HG03025 (cell line): ENCODE results near the gene PALLD.
"Not testable (repeated sequence)": the region's sequence is repeated elsewhere in the genome, so short reads cannot be mapped to it uniquely, and the experiment has no call there.

Source experiments
- ATAC-seq: cut with Tn5 transposase; IDR thresholded peaks from one replicate; pipeline ENCODE4 v1.9.1; 2021; ENCODE audit warnings: mild to moderate bottlenecking, moderate library complexity; ENCODE audit not compliant: unreplicated experiment, low FRiP score

The PALLD gene

DNA sequence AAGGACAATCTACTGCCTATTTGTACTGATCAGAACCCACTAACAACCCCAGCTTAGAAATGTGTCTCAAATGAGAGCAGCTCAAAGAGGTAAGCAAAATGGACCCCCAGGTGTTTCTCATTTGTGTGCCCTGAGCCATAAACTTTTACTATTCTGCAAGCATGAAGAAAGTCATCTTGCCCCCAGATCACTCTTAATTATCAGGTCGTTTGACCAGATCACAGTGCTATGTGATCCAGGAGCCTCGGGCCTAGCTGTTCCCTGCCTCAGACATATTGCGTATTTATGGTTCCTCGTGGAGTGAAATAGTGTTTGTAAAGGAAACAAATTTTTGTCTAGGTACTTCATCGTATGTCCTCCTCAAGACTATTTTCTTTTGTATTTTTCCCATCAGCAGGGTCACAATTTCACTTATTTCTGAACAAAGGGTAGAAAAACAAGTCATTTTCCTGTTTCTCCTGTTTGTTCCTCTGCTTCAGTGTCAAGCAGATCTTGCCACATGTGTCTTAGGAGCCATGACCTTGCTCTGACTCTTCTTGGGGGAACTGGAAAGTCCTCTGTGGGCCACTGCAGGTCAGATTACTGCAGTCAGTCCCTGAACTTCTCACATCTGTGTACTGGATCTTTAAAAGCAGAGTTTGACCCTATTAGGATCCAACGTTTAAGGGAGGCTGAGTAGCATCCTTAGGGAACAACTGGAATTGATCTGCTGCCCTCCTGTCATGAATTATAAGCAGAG is 194.9 kb downstream of the PALLD start:
- no peak for ATAC-seq

GRCh38 chr4:168693750-168694490 is 197.1 kb downstream of the PALLD start:
- no peak for ATAC-seq

DNA sequence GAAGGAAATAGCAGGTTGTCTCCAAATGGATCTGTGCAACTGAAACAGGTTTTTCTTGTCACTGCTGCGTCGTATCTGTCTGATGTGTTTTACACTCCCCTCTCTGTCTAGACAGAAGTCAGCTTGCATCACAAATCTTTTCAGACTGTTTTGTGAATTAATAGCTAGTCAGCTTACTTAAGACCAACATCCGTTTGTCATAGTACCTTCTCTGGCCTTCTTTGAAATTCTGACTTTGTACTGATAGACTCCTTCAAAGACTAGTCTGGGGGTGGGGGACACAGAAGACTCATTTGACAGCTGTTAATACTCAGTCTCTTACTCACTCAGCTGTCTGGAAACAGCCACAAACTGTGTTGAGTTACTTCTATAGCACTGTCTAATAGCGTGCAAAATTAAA is 197.8 kb downstream of the PALLD start:
- no peak for ATAC-seq

DNA sequence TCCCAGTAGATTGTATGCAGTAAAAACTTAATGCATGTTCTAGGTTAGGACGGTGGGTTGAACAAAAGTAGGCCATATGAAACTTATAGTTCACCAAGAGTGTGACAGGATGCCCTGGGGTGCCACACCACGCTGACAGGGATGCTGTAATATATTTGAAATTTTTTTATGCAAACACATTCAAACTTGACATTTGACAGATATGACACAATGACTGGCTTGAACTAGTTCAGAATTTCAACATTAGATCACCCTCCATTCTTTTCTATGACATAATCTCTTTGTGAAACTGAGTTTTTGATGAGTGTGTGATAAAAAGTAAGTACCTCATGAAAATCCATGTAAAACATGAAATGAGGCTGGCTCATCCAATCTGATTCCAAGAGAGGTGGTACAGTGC is 198.4 kb downstream of the PALLD start:
- ATAC-seq = no peak

DNA sequence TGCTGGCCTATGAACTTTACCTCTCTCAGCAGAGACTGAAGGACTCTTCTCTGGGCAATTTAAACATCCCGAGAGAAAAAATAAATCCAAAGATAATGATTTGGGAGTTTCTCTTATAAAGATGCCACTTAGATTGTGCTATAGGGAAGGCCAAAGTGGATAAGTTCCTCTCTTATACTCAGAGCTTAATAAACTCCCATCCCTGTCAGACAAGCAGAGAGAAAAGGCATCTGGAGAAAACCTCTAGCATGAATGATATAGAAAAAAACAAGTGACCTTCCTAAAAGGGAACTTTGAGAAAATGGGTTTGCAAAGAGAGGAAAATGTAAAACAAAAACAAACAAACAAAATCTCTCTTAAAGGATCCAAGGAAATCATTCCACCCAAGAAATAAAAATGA is 199.4 kb downstream of the PALLD start:
- no peak for ATAC-seq

DNA sequence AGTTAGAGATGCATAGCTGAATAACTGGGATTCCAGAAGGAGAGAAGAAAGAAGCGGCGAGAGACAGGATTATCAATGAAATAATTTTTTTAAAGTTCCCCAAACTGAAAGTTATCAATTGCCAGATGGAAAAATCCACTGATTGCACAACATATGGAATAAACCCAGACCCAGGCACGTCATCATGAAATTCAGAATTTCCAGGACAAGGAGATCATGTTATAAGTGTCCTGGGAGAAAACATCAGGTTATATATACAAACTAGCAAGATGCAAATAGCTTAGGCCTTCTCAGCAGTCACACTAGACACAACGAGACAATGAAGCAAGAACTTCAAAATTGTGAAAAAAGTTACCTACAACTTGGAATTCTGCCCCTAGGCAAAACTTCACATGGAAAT is 200.0 kb downstream of the PALLD start:
- no peak for ATAC-seq

- no peak for ATAC-seq
Measured at GRCh38 chr4:168699224-168699878, 202.5 kb downstream of the PALLD start.

- no peak for ATAC-seq
Measured at GRCh38 chr4:168701061-168701460, 204.2 kb downstream of the PALLD start.

DNA sequence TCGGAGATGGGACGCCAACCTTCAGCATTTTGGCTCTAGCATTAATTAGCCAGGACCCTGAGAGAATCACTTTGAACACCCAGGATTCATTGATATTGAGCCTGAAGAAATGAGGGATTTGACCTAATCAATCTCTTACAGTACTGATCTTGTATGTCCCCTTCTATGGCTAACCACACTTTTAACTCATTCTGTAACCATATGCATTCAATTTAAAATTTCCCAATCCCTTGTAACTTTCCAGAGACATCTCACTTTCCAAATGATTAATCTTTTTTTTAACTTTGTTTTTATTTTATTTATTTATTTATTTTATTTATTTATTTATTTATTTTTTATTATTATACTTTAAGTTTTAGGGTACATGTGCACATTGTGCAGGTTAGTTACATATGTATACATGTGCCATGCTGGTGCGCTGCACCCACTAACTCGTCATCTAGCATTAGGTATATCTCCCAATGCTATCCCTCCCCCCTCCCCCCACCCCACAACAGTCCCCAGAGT is 205.8 kb downstream of the PALLD start:
- not testable (repeated sequence) for ATAC-seq

GRCh38 chr4:168705121-168705520 is 208.3 kb downstream of the PALLD start:
- ATAC-seq = no peak

GRCh38 chr4:168707205-168707604 is 210.4 kb downstream of the PALLD start:
- no peak for ATAC-seq

- no peak for ATAC-seq
Measured at GRCh38 chr4:168708108-168708507, 211.3 kb downstream of the PALLD start.

DNA sequence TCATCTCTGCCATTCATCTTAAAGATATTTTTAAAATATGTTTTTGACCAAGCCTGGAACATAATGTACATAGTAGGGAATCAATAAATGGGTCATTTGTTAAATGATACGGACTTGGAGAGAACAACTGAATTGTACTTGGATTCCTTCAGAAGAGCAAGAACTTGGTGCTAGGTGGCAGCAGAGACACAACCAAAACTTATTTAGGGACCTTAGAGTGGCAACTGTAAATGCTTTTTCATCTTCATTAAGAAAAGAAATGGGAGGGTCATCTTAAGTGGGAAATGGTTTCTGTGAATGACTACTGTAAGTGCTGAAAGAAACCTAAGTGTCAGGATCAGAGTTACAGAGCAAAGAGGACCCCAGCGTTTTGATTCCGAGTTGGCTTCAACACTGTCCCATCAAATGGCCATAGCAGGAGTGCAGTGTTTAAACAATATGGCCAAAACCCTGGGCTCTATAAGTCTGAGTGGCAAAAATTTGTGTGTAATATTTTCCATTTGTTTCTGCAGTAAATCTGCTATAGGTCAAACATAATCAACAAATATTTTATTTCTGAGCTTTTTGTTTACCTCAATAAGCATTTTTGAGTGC is 213.6 kb downstream of the PALLD start:
- ATAC-seq = no peak

GRCh38 chr4:168711197-168712140 is 214.6 kb downstream of the PALLD start:
- ATAC-seq = no peak

DNA sequence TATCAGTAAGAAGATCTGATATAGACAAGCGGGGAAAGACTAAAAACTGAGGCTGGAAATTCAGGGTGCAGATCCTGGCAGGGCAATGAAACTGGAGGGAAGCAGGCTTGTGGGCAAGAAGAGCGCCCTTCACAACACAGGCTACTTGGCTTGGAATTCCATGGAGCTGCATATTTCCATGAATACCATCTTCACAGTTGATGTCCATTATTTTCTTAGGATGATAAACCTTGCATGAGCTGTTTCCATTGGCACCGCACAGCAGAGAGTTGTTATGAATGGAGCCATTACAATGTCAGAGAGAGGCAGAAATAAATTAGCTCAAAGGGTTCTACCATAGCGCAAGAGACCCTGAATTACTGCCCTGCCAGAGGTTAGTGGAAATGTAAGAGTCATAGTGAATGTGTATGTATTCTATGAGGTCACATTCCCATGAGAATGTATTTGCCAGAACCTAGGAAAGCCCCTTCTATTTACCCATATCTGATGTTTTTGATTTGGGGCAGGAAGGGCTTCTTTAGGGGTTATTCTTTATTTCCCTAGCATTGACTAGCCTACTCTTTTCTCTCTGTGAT is 215.6 kb downstream of the PALLD start:
- ATAC-seq = no peak

- ATAC-seq = no peak
Measured at GRCh38 chr4:168713253-168713652, 216.4 kb downstream of the PALLD start.

DNA sequence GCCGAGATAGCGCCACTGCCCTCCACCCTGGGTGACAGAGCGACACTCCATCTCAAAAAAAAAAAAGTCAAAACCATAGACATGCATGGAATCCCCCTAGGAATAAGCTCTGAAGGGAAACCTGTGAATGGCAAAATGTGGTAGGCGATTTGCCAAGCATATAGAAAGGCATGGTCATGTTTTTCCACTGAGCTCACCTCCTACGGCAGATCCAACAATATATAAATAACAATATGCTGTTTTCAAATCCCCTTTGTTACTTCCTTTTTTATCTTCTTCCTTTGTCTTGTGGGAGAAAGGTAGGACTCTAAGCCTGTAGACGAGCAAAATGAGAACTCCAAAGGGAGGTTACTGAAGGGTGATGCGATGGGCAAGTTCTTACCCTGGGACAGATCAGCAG is 219.0 kb downstream of the PALLD start:
- ATAC-seq = no peak

GRCh38 chr4:168716406-168717129 is 219.7 kb downstream of the PALLD start:
- ATAC-seq = no peak

DNA sequence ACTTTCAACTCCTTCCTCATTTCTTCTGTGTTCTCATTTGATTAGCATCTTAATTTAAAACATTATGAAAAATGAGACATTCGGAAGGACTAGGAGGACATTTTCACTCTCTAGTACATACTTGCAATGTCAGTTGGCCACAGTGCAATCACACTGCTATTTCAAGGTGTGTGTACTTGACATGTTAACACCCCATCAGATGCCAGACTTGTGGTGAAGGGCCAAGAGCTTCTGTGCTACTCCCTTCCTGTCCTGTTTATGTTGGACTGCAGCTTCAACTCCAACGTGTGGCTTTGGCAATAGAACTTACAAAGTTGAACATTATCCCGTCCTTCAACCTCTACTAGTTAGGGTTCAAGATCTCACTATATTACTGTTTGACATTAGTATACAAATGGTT is 221.0 kb downstream of the PALLD start:
- no peak for ATAC-seq
